GM19025 (cell line): Measurements from ENCODE around the gene OXNAD1.

ENCODE experiments used
- ATAC-seq: cut with Tn5 transposase; IDR thresholded peaks from one replicate; pipeline ENCODE4 v1.9.1; 2021; ENCODE audit warnings: mild to moderate bottlenecking, low read depth, moderate library complexity; ENCODE audit not compliant: unreplicated experiment

Gene OXNAD1

GRCh38 chr3:16272588-16272987, 7.6 kb downstream of the OXNAD1 start:
- no peak for ATAC-seq

- no peak for ATAC-seq
Observed at GRCh38 chr3:16273867-16274266, 8.9 kb downstream of the OXNAD1 start.

GRCh38 chr3:16277471-16277870, 12.5 kb downstream of the OXNAD1 start:
- ATAC-seq = no peak

GRCh38 chr3:16279010-16279801, 14.2 kb downstream of the OXNAD1 start:
- no peak for ATAC-seq

GRCh38 chr3:16280671-16281070, 15.7 kb downstream of the OXNAD1 start:
- ATAC-seq = no peak

- ATAC-seq = no peak
Observed at GRCh38 chr3:16284633-16285032, 19.6 kb downstream of the OXNAD1 start.

GRCh38 chr3:16286161-16286560, 21.1 kb downstream of the OXNAD1 start:
- ATAC-seq = peak; percentile 47

GRCh38 chr3:16286751-16287543, 21.9 kb downstream of the OXNAD1 start:
- no peak for ATAC-seq

GRCh38 chr3:16288664-16289063, 23.7 kb downstream of the OXNAD1 start:
- ATAC-seq = no peak

- no peak for ATAC-seq
Observed at GRCh38 chr3:16289144-16289889, 24.3 kb downstream of the OXNAD1 start.

- peak; percentile 37 for ATAC-seq
Observed at GRCh38 chr3:16290007-16290826, 25.2 kb downstream of the OXNAD1 start.

GRCh38 chr3:16290827-16291196, 25.8 kb downstream of the OXNAD1 start:
- no peak for ATAC-seq

- ATAC-seq = no peak
Observed at GRCh38 chr3:16294844-16295243, 29.8 kb downstream of the OXNAD1 start.

- ATAC-seq = no peak
Observed at GRCh38 chr3:16295298-16295890, 30.4 kb downstream of the OXNAD1 start.

GRCh38 chr3:16297997-16298885, 33.2 kb downstream of the OXNAD1 start:
- no peak for ATAC-seq

- no peak for ATAC-seq
Observed at GRCh38 chr3:16298891-16299290, 33.9 kb downstream of the OXNAD1 start.

- no peak for ATAC-seq
Observed at GRCh38 chr3:16299746-16300145, 34.7 kb downstream of the OXNAD1 start.

- no peak for ATAC-seq
Observed at GRCh38 chr3:16300307-16300706, 35.3 kb downstream of the OXNAD1 start.

- no peak for ATAC-seq
Observed at GRCh38 chr3:16300881-16301359, 35.9 kb downstream of the OXNAD1 start.
